Non-pigmented ciliary epithelial cell (primary cell): Measurements from ENCODE around the gene TBPL2.
"Not testable (repeated sequence)": the region's sequence is repeated elsewhere in the genome, so short reads cannot be mapped to it uniquely, and the experiment has no call there.

Experiments
- DNase-seq: peaks from one replicate; pipeline ENCODE4 v3.0.0-alpha.2; 2010; ENCODE audit warnings: low read depth

The TBPL2 gene

DNA sequence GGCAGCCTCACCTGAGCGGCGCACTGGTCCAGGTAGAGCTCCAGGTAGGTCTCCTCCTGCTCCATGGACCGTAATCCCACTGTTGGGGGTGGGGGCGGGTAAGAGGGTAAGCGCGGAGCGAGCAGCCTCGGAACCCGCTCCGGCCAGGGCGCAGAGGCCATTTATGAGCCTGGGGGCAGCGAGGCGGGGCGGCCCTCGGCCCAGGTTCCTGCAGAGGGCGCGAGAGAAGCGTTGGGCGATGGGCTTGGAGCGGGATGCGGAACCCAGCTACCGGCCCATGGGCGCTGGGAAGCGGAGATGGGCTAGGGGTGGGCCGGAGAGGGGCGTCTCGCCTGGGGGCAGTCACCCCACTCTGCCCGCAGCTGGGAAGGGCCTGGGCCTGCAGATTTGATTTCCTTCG lies at the start of gene TBPL2:
Gene TBPL2 (minus strand): TSS at position 232 of the 400 bp plus-strand sequence. CDS start 167 bp downstream, at position 65.
- no peak for DNase-seq

DNA sequence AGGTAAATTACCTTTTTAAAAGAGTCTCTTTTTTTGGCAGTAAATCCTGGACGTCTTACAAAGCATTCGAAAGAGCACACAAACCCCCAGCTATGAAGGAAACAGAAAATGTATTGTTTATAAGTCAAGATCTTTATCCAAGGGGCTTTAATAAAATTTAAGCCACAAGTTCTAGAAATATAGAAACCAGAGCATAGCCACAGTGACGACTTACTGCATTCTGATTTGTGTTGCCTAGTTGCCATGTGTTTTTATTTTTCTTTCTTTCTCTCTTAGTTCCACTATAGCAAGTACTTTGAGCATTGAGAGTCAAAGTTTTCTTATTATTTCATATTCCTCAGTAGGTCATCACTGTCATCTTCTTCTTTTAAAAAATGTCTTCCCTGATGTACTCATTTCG lies 47.8 kb upstream of the TBPL2 start:
- DNase-seq: no peak

DNA sequence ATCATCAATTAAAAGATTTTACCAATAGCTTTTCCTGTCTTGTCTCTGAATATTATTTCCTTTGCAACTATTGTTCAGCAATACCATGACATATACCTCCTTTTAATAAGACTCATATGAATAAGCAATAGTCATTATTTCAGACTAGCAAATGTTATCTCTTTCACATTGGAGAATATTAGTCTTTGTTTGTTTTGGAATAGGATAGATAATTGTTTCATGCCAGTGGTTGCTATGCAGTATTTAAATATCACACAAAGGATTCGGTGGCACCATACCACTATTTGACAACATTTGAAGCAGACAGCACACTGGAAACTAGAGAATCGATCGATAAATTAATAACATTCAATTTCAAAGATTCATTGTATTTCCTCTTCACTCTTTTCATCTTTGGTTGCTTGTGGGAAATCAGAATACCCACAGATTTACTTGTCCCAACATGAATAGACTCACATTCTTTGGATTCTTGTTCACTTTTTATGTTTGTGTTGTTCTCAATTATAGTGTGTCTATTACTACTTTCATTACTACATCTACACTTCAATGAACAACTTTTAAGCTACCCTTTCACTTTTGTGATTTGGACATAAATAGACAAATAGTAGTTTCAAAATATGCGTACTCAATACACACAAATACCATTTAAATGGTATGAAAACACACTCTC lies 42.7 kb upstream of the TBPL2 start:
- no peak for DNase-seq

DNA sequence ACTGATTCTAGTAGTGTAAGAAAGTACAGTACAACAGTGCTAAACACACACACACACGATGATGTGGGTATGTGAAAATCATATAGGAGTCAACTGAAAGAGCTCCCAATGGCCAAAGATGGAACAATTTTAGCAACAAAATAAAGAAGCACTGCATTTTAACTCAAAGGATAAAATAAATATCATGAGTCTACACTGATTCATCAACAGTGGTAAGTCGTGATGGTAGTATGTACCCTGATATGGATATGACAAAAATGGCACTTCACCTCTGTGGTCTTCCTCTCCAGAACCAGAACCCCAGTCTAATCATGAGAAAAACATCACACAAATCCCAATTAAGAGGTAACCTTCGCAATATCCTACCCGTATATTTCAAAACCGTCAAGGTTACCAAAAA lies 41.4 kb upstream of the TBPL2 start:
- DNase-seq: no peak

DNA sequence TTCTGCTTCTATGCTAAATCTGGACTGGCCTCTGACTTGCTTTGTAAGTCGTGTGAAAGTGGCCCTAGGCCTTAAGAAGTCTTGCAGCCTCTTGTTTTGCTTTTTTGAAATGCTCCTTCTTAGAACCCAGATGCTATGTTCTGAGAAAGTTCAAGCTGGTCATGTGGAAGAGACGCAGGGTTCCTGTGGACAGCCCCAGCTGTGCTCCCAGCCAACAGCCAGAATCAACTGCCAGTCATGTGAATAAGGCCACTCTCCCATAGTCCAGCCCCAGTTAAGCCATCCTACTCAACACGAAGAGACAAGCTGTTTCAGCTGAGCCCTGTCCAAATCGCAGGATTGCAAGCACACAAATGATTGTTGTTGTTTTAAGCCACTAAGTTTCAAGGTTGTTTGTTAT lies 37.3 kb upstream of the TBPL2 start:
- no peak for DNase-seq

DNA sequence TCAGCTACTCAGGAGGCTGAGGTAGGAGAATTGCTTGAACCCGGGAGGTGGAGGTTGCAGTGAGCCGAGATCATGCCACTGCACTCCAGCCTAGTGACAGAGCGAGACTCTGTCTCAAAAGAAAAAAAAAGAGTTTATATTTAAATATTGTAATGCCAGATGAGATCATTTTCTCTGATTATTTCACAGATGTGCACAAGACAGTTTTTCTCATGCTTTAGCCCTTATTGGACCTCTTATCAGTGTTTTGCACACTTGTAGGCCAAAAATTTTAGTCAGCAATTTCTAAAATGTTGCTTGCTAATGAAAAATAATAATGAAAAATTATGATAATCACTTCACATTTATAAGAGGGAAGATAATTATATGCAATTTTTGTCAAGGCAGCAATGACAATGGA lies 36.0 kb upstream of the TBPL2 start:
- not testable (repeated sequence) for DNase-seq

DNA sequence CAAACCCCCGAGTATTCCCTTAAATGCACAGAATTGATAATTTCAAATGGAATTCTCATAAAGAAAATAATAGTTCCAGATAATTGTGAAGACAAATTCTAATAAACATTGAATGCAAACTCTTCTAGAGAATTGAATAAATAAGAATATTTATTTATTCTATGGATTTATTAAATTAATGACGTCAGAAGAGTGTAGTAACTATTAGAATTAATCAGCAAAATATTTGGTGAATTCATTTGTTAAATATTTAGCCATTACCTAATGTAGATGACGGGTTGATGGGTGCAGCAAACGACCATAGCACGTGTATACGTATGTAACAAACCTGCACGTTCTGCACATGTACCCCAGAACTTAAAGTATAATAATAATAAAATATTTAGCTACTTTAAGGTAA lies 33.4 kb upstream of the TBPL2 start:
- no peak for DNase-seq

DNA sequence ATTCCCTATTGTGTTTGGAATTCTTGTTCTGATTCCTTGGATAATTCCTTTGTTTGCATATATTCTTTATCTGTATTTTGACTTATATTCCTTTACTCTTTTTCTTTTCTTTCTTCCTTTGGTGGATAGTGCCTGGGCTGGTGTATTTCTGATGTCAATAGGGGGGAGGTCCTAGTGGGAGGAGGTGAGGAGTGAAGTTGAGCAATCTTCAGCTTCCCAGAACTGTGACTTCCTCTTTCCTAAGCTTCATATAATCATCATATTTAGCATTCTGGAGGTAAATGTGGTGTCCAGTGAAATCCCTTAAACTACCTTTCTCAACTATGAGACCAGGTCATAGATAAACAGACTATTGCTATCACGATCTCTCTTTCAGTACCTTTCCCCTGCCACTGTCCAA lies 29.6 kb upstream of the TBPL2 start:
- no peak for DNase-seq

DNA sequence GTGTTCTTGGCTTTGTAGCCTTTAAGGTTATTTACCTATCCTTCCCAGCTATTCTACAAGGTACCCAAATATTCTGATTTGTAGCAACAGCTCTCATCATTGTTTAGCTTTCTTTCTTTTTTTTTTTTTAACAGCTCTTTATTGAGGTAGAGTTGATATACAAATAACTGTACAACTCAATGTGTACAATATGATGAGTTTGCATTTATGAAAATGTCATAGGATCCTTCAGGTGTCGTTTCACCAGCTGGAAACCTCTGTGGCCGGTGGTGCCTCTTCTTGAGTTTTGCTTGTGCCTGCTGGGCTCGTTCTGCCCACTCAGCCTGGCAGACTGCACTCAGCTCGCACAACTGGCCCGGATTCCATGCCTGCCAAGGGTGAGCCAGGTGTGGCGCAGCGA lies 26.9 kb upstream of the TBPL2 start:
- no peak for DNase-seq

DNA sequence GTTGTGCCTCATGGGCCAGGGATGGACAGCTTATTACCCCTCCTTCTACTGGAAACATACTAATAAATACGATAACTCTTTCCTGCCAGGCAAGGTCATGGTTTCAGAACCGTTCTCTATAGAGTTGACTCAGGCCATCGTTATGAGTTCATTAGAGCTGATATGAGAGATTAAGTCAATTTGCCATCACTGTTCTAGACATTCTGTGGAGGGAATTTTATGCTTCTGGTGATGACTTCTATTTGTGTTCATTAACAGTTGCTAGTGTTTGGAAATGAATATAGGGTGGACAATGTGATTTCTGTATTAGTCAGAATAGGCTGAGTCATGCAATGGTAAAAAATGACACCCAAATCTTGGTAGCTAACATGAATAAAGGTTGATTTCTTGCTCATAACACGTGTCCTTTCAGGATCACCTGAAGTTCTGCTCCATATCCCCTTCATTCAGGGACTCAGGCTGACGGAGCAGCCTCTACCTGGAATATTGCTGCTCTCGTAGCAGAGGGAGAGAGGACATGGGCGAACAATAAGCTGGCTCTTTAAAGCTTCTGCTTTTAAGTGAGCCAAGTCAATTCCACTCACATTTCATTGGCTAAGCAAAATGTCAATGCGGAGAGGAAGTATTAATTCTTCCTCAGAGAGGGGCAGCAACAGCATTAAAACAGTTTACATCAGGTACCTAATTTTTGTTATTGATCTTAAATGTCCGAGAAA lies 18.5 kb upstream of the TBPL2 start:
- no peak for DNase-seq

DNA sequence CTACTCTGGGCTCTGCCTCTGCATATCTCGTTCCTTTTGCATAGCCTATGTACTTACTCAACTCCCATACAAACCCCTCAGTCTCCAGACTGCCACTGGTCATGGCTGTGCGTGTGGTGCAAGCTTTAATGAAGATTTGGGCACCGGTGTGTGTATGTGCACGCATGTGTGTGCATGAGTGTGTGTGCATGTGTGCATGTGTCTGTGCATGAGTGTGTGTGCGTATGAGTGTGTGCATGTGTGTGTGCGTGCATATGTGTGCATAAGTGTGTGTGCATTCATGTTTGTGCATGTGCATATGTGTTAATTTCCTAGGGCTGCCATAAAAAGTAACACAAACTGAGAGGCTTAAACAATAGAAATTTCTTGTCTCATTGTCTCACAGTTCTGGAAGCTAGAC lies 17.1 kb upstream of the TBPL2 start:
- no peak for DNase-seq

DNA sequence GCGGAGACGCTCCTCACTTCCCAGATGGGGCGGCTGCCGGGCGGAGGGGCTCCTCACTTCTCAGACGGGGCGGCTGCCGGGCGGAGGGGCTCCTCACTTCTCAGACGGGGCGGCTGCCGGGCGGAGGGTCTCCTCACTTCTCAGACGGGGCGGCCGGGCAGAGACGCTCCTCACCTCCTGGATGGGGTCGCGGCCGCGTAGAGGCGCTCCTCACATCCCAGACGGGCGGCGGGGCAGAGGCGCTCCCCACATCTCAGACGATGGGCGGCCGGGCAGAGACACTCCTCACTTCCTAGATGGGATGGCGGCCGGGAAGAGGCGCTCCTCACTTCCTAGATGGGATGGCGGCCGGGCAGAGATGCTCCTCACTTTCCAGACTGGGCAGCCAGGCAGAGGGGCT lies 16.0 kb upstream of the TBPL2 start:
- DNase-seq: not testable (repeated sequence)

DNA sequence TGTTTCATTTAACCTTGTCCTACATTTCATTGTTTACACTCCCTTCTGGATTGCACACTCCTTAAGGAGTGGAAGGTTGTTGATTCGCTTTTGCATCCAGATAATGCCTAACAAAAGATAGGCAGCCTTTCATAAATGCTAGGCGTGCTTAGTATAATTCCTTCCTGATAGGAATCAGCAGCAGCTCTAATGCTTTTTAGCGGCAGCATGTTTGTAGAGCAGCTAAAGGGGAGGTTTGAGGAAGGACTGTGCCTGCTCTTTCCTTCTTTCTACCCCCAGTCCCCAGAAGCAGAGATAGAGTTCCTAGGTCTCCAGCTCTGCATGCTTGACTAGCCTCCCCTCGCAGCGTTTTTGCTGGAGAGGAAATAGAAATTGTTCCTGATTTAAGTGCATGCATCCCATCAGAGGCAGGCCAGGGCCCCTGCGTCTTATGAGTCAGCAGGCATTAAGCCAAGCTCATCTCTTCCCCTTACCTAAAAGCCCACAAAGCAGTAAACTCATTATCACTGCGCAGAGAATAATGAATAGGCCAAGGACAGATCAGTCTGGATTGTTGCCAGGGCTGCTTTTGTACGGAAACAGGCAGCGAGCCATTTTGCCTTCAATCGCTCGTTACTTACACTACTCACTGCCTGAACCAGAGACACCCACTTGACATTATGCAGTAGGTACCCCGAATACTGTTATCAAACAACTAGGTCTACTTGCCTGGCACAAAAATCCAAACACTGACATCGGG lies 14.0 kb upstream of the TBPL2 start:
- DNase-seq: peak; percentile 52

DNA sequence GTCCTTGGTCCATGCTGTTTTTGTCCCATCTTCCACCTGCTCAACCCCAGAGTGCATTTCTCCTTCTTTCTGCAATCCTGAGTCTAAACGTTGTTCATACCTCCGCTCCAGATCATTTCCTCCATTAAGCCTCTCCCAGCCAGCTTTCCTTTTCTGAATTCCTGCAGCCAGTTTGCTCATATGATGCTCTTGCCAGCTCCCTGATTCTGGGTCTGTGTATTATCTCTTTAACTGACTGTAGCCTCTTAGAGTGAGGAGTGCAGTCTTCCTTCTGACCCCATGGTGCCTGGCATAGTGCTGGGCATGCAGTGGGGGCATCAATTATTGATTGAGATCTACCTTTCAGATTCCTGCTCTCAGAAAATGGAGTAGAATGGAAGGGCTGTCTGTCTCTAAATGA lies 11.5 kb upstream of the TBPL2 start:
- no peak for DNase-seq

DNA sequence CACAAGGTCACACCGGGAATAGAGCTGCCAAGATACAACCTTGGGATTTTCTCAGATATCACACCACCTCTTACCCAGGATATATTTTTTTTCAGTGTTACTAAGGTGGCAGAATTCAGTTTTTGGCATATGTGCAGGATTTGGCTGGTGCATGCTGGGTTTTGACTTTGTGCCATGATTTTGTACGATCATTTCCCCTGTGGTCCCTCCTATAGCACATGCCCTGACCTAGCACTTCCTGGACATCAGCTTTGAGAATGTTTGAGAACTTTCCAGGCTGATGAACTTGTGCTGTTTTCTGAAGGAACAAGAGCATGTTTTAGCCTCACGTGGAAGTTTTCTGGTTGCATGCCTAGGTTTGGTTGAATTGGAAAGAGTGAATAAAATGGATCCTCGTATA lies 11.0 kb upstream of the TBPL2 start:
- no peak for DNase-seq

DNA sequence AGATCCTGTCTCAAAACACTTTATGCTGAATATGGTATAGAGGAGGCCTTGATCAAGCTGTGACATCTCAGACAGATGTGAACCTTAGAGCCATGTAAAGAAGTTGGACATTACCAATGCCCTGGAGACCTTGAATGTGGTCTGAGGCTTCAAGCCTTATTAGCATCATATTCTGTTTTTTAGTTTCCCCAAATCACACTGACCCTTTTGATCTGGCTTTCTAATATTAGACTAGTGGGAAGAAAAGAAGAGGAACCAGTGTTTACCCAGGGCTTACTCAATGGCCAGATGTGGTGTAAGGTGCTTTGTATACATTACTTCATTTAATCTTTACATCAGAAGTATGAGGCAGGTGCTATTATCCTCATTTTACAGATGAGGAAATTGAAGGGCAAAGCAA lies 10.6 kb upstream of the TBPL2 start:
- DNase-seq: no peak

DNA sequence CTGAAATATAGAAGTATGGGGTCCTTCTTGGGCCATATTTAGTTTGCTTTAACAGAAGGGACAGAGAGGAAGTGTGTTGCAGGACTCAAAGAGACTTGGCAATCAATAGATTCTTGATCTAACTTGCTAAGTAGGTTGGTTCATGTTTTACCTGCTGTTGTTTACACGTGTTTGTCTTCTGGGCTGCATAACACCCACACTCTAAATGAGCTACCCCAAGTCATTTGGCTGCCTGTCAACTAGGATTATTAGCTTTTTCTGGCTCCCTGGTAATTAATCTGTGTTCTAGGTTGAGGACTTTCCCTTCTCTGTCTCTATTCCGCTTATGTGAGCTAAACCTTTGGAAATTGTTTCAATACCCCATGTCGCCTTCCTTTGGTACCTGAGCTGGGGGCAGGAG lies 10.1 kb upstream of the TBPL2 start:
- no peak for DNase-seq

DNA sequence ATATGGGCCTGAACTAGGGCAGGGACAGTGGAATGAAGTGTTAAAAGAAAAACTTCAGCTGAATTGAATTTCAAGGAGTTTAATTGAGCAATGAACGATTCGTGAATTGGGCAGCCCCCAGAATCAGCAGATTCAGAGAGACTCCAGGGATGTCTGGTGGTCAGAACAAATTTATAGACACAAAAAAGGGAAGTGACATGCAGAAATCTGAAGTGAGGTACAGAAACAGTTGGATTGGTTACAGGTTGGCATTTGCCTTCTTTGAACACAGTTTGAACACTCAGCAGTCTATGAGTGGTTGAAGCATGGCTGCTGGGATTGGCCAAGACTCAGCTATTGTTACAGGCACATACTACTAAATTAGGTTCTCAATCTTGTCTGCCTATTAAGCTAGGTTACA lies 9.7 kb upstream of the TBPL2 start:
- no peak for DNase-seq

DNA sequence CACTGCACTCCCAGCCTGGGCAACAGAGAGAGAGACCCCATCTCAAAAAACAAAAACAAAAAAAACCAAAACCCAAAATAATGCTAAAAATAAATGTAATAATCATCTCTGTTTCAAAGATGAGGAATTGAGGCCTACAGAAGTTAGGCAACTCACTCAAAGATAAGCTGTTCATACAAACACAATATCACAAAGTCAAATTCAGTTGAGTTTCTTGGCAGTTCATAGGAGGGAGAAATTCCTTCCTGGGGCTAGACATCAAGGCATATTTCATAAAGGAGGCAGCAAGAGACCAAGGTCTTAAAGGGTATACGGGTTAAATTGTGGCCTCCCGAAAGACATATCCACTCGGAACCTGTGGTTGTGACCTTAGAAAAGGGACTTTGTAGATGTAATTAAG lies 8.7 kb upstream of the TBPL2 start:
- no peak for DNase-seq

DNA sequence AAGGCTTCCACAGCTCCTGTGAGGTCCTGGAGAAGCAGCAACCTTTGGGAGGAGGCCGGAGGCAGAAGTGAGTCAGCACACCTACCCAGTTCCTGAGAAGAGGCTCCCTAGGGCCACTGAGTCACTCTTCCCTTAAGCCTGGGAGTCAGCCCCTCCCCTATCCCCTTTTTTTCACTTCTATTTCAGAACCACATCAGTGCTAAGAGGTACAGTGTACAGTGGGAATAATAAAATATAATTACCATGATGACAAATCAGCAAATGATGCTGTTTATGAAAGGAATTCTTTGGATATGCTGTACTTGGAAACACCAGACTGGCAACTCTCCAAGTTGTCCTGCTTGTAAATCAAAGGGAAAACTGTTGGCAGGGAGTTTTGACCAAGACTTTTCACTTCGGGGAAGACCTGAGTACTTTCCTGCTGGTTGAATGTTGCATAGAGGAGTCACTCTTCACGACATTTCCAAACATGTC lies 7.8 kb upstream of the TBPL2 start:
- DNase-seq: peak; percentile 89

DNA sequence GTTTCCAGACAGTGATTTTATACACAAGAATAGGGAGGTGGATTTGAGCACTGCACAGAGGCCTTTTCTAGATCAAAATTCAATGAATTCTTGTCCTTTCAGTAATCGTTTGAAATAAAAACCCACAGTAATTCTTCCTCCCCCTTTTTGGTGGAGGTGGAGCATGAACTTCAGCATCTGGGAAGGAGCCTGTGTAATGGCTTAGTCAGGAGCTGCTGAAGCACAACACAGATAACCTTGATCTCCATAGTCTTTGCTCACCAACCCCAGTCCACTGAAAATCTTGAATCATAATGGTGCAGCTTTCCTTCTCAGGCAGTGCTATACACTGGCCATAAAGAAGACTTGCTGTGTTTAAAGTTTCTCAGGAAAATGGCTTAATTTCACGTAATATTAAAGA lies 6.4 kb upstream of the TBPL2 start:
- peak; percentile 85 for DNase-seq

DNA sequence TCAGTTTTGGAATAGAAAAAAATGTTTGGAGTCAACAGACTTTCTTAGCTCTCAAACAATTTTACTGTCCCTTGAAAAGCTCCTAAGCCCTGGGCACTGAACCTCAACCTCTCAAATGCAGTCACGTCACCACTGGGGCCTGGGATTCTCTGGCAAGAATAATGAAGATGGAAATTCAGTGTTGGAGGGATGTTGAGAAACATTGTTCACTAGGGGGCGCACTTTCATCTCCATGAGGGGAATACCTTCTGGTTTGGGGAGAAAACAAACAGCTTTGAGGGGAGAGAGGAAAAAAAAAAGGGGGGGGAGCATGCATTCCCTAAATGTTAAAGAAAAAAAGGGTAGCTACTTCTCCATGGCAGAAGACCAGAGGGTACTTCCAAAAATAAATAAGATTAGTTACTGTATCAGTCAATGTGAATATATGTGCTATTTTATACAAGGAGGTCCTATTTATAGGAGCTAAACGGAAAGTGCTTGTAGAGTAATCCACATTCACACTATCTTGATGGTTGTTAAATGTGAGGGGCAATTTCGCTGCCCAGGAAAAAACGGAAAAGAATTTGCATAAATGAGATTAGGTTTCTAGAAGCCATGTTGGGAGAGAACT lies 5.8 kb upstream of the TBPL2 start:
- no peak for DNase-seq

DNA sequence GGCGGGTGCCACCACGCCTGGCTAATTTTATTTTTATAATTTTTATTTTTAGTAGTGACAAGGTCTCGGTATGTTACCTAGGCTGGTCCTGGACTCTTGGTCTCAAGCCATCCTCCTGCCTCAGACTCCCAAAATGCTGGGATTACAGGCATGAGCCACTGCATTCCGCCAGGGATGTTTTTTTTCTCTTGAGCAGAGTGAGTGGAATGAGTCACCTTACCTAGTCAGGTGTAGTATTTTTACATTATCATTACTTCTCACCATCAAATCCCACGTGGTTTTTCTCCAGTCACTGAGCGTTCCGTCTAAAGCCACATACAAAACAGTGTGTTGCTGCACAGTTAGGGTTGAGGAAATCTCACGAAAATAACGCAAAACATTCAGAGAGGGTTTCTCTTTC lies 870 bp upstream of the TBPL2 start:
- no peak for DNase-seq
